GM19025 (cell line): ENCODE data around the gene SLC38A11.

Source experiments
- ATAC-seq: cut with Tn5 transposase; IDR thresholded peaks from one replicate; pipeline ENCODE4 v1.9.1; 2021; ENCODE audit warnings: mild to moderate bottlenecking, low read depth, moderate library complexity; ENCODE audit not compliant: unreplicated experiment

Gene SLC38A11

DNA sequence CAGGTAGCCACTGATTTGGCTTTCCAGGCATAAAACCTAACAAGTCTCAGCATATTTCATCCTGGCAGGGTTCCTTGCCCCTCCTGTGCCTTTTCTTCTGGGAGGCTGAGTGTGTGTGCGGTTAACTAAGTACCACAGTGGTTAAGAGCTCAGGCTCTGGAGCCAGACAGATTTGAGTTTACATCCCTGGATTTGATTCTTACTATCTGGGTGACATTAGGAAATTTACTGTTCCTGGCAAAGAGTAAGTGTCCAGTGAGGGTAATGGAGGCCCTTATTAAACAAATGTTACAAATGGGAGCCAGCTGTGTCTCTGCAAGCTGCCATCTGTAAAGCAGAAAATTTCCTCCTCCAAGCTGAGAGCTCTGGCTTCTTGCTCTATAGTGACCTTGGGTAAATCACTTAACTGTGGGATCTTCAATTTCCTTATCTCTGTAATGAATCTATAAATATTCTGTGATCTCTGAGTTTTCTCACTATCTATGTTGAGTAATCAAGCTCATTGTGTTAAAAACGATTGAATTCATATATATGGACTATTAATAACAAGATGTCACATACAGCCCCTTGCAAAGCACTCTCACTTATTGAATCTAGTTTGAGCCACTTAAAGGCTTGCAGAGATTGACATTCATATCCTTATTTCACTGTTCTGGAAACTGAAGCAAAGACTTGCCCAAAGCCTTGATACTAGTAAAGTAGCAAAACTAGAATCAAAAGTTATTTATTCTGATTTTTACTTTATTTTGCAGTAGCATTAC lies 107.2 kb downstream of the SLC38A11 start:
- no peak for ATAC-seq

DNA sequence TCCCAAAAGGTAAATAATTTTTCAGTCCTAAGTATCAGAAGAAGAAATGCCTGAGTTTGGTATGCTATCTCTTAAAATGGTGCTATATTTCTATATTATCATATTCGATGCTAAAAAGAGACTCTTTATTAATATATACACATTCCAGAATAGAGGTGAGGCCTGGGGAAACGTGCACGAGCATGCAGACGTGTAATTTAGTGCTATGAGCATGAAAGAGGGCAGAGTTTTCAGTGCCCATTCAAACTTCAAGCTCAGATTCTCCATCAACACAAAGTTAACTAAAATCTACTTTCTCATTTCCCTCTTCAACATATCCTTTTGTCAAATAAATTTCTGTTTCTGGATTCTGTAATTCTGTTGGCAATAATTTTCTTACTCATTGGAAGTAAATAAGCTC lies 108.0 kb downstream of the SLC38A11 start:
- no peak for ATAC-seq

DNA sequence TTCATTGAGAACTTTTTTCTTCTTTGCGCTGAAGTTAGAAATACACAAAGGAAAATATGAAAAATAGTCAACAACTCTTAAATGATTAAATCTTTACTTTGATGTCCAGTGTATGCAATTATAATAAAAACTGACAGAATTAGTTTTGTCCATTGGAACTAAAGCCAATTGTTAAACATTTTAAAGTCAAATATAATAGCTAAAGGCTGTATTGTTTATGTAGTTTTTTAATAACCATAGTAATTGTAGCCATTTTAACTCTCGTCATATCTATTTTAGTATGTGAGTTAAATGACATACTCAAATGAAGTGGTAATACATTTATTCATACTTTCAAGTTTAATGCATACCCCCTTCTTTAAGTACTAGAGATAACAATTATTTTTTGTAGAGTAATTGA lies 109.0 kb downstream of the SLC38A11 start:
- ATAC-seq = no peak
